Loucy (cell line): ENCODE results near the gene FOXP1.

Experiments used
- H2AFZ ChIP-seq: fragments of 200-600 bp; sonication (generic); 2 replicates; pipeline ENCODE4 v1.6.0; 2016; ENCODE audit warnings: antibody characterized with exemption, mild to moderate bottlenecking, low read length, moderate library complexity
- H3F3A ChIP-seq: fragments of 200-600 bp; 2 replicates; pipeline ENCODE4 v1.6.0; 2016; ENCODE audit warnings: antibody characterized with exemption, low read depth, mild to moderate bottlenecking
- H3K27me3 ChIP-seq: fragments of 200-600 bp; sonication (generic); 2 replicates; pipeline ENCODE4 v1.6.1; 2014; ENCODE audit warnings: low read length, mild to moderate bottlenecking; ENCODE audit not compliant: insufficient read depth, poor library complexity, severe bottlenecking
- H3K36me3 ChIP-seq: fragments of 200-600 bp; sonication (generic); 2 replicates; pipeline ENCODE4 v1.6.1; 2016; ENCODE audit warnings: low read length; ENCODE audit not compliant: insufficient read depth
- H3K4me1 ChIP-seq: fragments of 200-600 bp; sonication (generic); 2 replicates; pipeline ENCODE4 v1.5.1; 2014; ENCODE audit warnings: low read length, mild to moderate bottlenecking; ENCODE audit not compliant: insufficient read depth, poor library complexity, severe bottlenecking
- H3K4me2 ChIP-seq: fragments of 200-600 bp; sonication (generic); 2 replicates; pipeline ENCODE4 v1.6.0; 2014; ENCODE audit warnings: antibody characterized with exemption, low read length, low read depth, mild to moderate bottlenecking; ENCODE audit not compliant: poor library complexity, severe bottlenecking
- H3K4me3 ChIP-seq: fragments of 200-600 bp; sonication (generic); 2 replicates; pipeline ENCODE4 v1.5.1; 2014; ENCODE audit warnings: low read length, mild to moderate bottlenecking, mixed read lengths; ENCODE audit not compliant: poor library complexity, severe bottlenecking
- H3K79me2 ChIP-seq: fragments of 200-600 bp; sonication (generic); 2 replicates; pipeline ENCODE4 v1.6.1; 2014; ENCODE audit warnings: low read length; ENCODE audit not compliant: insufficient read depth
- H3K9ac ChIP-seq: fragments of 200-600 bp; sonication (generic); 2 replicates; pipeline ENCODE4 v1.6.0; 2014; ENCODE audit warnings: mild to moderate bottlenecking, low read depth, low read length, moderate library complexity; ENCODE audit not compliant: poor library complexity, severe bottlenecking
- H3K9me2 ChIP-seq: fragments of 200-600 bp; sonication (generic); replicated peaks from 2 replicates; pipeline ENCODE4 v1.6.1; 2016; ENCODE audit warnings: low read depth, low read length, mixed read lengths
- H3K9me3 ChIP-seq: fragments of 200-600 bp; sonication (generic); 2 replicates; pipeline ENCODE4 v1.6.1; 2014; ENCODE audit warnings: mild to moderate bottlenecking, antibody characterized with exemption, low read length, low read depth; ENCODE audit not compliant: insufficient read depth
- H4K20me1 ChIP-seq: fragments of 200-600 bp; sonication (generic); 2 replicates; pipeline ENCODE4 v1.6.0; 2014; ENCODE audit warnings: antibody characterized with exemption, low read length, mild to moderate bottlenecking; ENCODE audit not compliant: insufficient read depth, poor library complexity, severe bottlenecking
- CTCF ChIP-seq: fragments of 200-600 bp; sonication (generic); conservative IDR thresholded peaks from 2 replicates; pipeline ENCODE4 v1.5.1; 2014; ENCODE audit warnings: mild to moderate bottlenecking, antibody characterized with exemption, low read length
- EZH2phosphoT487 ChIP-seq: fragments of 200-600 bp; IDR thresholded peaks from 2 replicates; pipeline ENCODE4 v1.6.1; 2018; ENCODE audit warnings: antibody characterized with exemption, mild to moderate bottlenecking, moderate library complexity, borderline replicate concordance

FOXP1 gene

DNA sequence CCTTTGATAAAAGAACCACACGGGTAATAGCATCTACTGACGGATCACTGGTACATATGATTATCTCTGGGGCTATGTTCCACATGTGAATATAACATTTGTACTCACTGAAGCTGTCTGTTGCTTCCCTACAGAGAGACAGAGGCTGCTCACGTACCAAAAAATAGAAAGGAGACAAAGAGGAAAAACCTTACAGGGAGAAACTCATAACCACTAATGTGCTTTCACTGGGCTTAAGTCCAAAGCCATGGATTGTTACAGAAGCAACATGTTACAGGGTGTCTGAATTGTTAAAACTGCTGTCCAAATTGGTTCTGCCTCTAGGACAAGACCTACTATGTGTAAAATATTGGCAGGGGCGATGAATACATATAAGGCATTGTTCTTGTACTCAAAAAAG, 311.9 kb downstream of the FOXP1 start:
- no peak overlapping the region for H3K4me2 ChIP-seq
- no peaks in the 10 kb centered on the region for H3K9me2 ChIP-seq
- H3K9ac ChIP-seq, result no peak overlapping the region
- no peaks in the 10 kb centered on the region for H4K20me1 ChIP-seq
- H2AFZ ChIP-seq, result no peak overlapping the region
- H3K4me1 ChIP-seq, result no peaks in the 10 kb centered on the region
- H3K4me3 ChIP-seq, result no peak overlapping the region
- no peaks in the 10 kb centered on the region for H3K27me3 ChIP-seq
- TF ChIP-seq EZH2phosphoT487, result no peak
- TF ChIP-seq CTCF, result no peak
- H3F3A ChIP-seq, result no peaks in the 10 kb centered on the region
- H3K79me2 ChIP-seq, result no peaks in the 10 kb centered on the region; the same call in 1 of the 2 replicates
- no peaks in the 10 kb centered on the region for H3K9me3 ChIP-seq
- H3K36me3 ChIP-seq, result no peaks in the 10 kb centered on the region; the same call in 1 of the 2 replicates

DNA sequence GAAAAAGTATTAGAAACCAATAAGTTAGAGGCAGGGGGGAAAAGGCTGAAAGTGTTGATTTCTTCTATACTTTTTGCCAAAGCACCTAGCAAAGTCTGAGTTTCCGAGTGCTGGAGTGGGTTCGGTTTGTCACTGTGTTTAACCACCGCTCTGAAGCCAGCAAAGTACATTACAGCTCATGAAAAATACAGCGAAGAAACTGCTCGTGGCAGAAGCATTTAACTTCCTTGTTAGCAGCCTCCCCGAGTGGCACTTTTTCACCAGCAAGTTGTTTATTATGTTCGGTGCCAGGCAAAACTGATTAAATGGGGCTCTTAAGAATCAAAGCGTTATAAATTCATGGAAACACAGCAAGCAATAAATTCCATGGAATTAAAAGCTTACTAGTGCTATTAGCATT, 313.6 kb downstream of the FOXP1 start:
- H3K27me3 ChIP-seq, result no peaks in the 10 kb centered on the region
- H4K20me1 ChIP-seq, result no peaks in the 10 kb centered on the region
- no peak for TF ChIP-seq CTCF
- TF ChIP-seq EZH2phosphoT487, result no peak
- no peaks in the 10 kb centered on the region; the same call in 1 of the 2 replicates for H3K79me2 ChIP-seq
- no peaks in the 10 kb centered on the region; the same call in 1 of the 2 replicates for H3K36me3 ChIP-seq
- H3K4me2 ChIP-seq, result no peak overlapping the region
- H3K9ac ChIP-seq, result no peak overlapping the region
- H3K4me1 ChIP-seq, result no peaks in the 10 kb centered on the region
- H3F3A ChIP-seq, result no peaks in the 10 kb centered on the region
- H3K9me3 ChIP-seq, result no peaks in the 10 kb centered on the region
- no peaks in the 10 kb centered on the region for H3K9me2 ChIP-seq
- H3K4me3 ChIP-seq, result no peak overlapping the region
- no peak overlapping the region for H2AFZ ChIP-seq

DNA sequence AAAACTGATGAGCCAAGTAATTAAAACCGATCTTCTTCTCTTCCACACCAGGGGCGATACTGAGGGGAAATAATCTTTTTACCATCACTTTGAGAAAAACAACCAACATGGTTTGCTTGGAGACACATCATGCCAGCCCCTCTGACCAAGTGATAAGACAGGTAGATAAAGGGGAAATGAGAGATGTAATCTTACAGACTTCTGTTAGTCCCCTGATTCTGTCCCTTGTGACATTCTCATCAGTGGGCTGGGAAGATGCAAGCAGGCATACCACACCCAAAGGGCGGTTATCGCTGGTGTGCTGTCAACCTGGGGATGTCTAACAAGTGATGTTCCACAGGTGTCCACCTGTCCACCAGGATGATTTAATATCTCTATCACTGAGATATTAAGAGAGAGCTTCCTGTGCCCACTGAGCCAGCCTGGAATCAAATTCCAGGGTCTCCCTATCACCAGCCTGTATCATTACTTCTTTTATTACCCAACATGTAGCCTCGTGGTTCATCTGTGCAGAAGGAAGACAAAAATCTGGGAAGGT, 315.0 kb downstream of the FOXP1 start:
- no peaks in the 10 kb centered on the region for H3K27me3 ChIP-seq
- TF ChIP-seq CTCF (no peak), EZH2phosphoT487 (no peak)
- H3K9me3 ChIP-seq, result no peaks in the 10 kb centered on the region
- H3K79me2 ChIP-seq, result no peaks in the 10 kb centered on the region; the same call in 1 of the 2 replicates
- H3K4me2 ChIP-seq, result no peak overlapping the region
- no peaks in the 10 kb centered on the region for H4K20me1 ChIP-seq
- H3K4me3 ChIP-seq, result no peak overlapping the region
- H3K9me2 ChIP-seq, result no peaks in the 10 kb centered on the region
- H2AFZ ChIP-seq, result no peak overlapping the region
- no peaks in the 10 kb centered on the region for H3K4me1 ChIP-seq
- H3K36me3 ChIP-seq, result no peaks in the 10 kb centered on the region; the same call in 1 of the 2 replicates
- H3F3A ChIP-seq, result no peaks in the 10 kb centered on the region
- no peak overlapping the region for H3K9ac ChIP-seq
